H9 (cell line): ENCODE data around the gene TMEM95. TPM values are rescaled to one million over a fixed set of nuclear protein-coding genes. Genes with fewer than 3 reads are reported as not detected.

Experiments
- DNase-seq: peaks from one replicate; pipeline ENCODE4 v3.0.0-alpha.2; 2017
- H2AFZ ChIP-seq: one replicate; pipeline ENCODE4 v1.6.1; 2013; ENCODE audit warnings: mild to moderate bottlenecking, low read length, control low read depth, moderate library complexity
- H2AK5ac ChIP-seq: 2 replicates; pipeline ENCODE4 v1.6.1; 2013; ENCODE audit warnings: low read length, control low read depth, mixed read lengths; ENCODE audit not compliant: insufficient read length
- H2BK120ac ChIP-seq: one replicate; pipeline ENCODE4 v1.6.1; 2013; ENCODE audit warnings: low read depth, mild to moderate bottlenecking, low read length, control low read depth, inconsistent platforms; ENCODE audit not compliant: poor library complexity, severe bottlenecking
- H2BK12ac ChIP-seq: 2 replicates; pipeline ENCODE4 v1.6.1; 2013; ENCODE audit warnings: low read length, control low read depth, mixed read lengths, low read depth; ENCODE audit not compliant: insufficient read length
- H2BK15ac ChIP-seq: 2 replicates; pipeline ENCODE4 v1.6.1; 2013; ENCODE audit warnings: low read depth, low read length, control low read depth
- H2BK20ac ChIP-seq: one replicate; pipeline ENCODE4 v1.6.1; 2013; ENCODE audit warnings: low read depth, mild to moderate bottlenecking, low read length, control low read depth, inconsistent platforms; ENCODE audit not compliant: poor library complexity, severe bottlenecking
- H2BK5ac ChIP-seq: 2 replicates; pipeline ENCODE4 v1.6.1; 2013; ENCODE audit warnings: low read length, control low read depth, mixed read lengths; ENCODE audit not compliant: insufficient read length
- H3K14ac ChIP-seq: 2 replicates; pipeline ENCODE4 v1.6.1; 2013; ENCODE audit warnings: low read length, control low read depth; ENCODE audit not compliant: insufficient read depth
- H3K18ac ChIP-seq: 2 replicates; pipeline ENCODE4 v1.6.1; 2013; ENCODE audit warnings: low read depth, mild to moderate bottlenecking, mixed read lengths, low read length, control low read depth; ENCODE audit not compliant: insufficient read length
- H3K23ac ChIP-seq: 2 replicates; pipeline ENCODE4 v1.6.1; 2013; ENCODE audit warnings: low read length, control low read depth, mixed read lengths, low read depth; ENCODE audit not compliant: insufficient read length
- H3K23me2 ChIP-seq: 2 replicates; pipeline ENCODE4 v1.6.1; 2013; ENCODE audit warnings: low read depth, mild to moderate bottlenecking, mixed read lengths, low read length, control low read depth; ENCODE audit not compliant: insufficient read length, poor library complexity, severe bottlenecking
- H3K27ac ChIP-seq: 2 replicates; pipeline ENCODE4 v1.5.1; 2013; ENCODE audit warnings: low read length, control low read depth, mixed read lengths, low read depth; ENCODE audit not compliant: insufficient read length
- H3K27me3 ChIP-seq: 2 replicates; pipeline ENCODE4 v1.6.1; 2013; ENCODE audit warnings: low read length, control low read depth, inconsistent platforms; ENCODE audit not compliant: insufficient read depth
- H3K4ac ChIP-seq: 2 replicates; pipeline ENCODE4 v1.6.1; 2013; ENCODE audit warnings: low read depth, mild to moderate bottlenecking, control low read depth, inconsistent platforms, low read length, moderate library complexity
- H3K4me1 ChIP-seq: 2 replicates; pipeline ENCODE4 v1.6.1; 2013; ENCODE audit warnings: low read length, control low read depth, inconsistent platforms; ENCODE audit not compliant: insufficient read depth
- H3K4me2 ChIP-seq: 2 replicates; pipeline ENCODE4 v1.6.1; 2013; ENCODE audit warnings: low read length, control low read depth, mixed read lengths; ENCODE audit not compliant: insufficient read length, insufficient read depth
- H3K56ac ChIP-seq: 2 replicates; pipeline ENCODE4 v1.6.1; 2013; ENCODE audit warnings: low read depth, mild to moderate bottlenecking, mixed read lengths, low read length, control low read depth; ENCODE audit not compliant: insufficient read length
- H3K79me1 ChIP-seq: 2 replicates; pipeline ENCODE4 v1.6.1; 2013; ENCODE audit warnings: low read depth, mild to moderate bottlenecking, moderate library complexity, low read length, control low read depth, inconsistent platforms; ENCODE audit not compliant: insufficient read depth, poor library complexity, severe bottlenecking
- H3K79me2 ChIP-seq: 2 replicates; pipeline ENCODE4 v1.6.1; 2013; ENCODE audit warnings: low read length, control low read depth, inconsistent platforms; ENCODE audit not compliant: insufficient read depth
- H3K9ac ChIP-seq: 2 replicates; pipeline ENCODE4 v1.6.1; 2013; ENCODE audit warnings: low read length, control low read depth, mixed read lengths; ENCODE audit not compliant: insufficient read length; ENCODE audit errors: extremely low read depth
- H3K9me3 ChIP-seq: one replicate; pipeline ENCODE4 v1.6.1; 2013; ENCODE audit warnings: low read depth, low read length, inconsistent platforms; ENCODE audit not compliant: control insufficient read depth
- H3T11ph ChIP-seq: one replicate; pipeline ENCODE4 v1.6.1; 2013; ENCODE audit warnings: mild to moderate bottlenecking, low read length, control low read depth, inconsistent platforms
- H4K20me1 ChIP-seq: one replicate; pipeline ENCODE4 v1.6.1; 2013; ENCODE audit not compliant: control insufficient read depth, insufficient read length, insufficient read depth
- H4K5ac ChIP-seq: 2 replicates; pipeline ENCODE4 v1.6.1; 2013; ENCODE audit warnings: low read depth, mild to moderate bottlenecking, mixed read lengths, low read length, control low read depth; ENCODE audit not compliant: insufficient read length
- H4K8ac ChIP-seq: replicated peaks from 2 replicates; pipeline ENCODE4 v1.6.1; 2013; ENCODE audit warnings: low read length, control low read depth, mixed read lengths, low read depth; ENCODE audit not compliant: insufficient read length
- H4K91ac ChIP-seq: 2 replicates; pipeline ENCODE4 v1.6.1; 2013; ENCODE audit warnings: low read depth, mild to moderate bottlenecking, moderate library complexity, mixed read lengths, low read length, control low read depth; ENCODE audit not compliant: insufficient read length
- H3K27ac Mint-ChIP-seq, 3 experiments: 2 replicates in 2 of 3; 3 replicates in 1 of 3; pipeline ENCODE4 v1.8.0; 2020 to 2021; ENCODE audit warnings: mixed read lengths in 3 of 3, mild to moderate bottlenecking in 1 of 3, moderate library complexity in 1 of 3
- H3K27me3 Mint-ChIP-seq: 2 replicates; pipeline ENCODE4 v1.8.0; 2021; ENCODE audit warnings: low read depth, mild to moderate bottlenecking, moderate library complexity, mixed read lengths
- H3K36me3 Mint-ChIP-seq, 3 experiments: 2 replicates in 2 of 3; 3 replicates in 1 of 3; pipeline ENCODE4 v1.8.0; 2020 to 2021; ENCODE audit warnings: low read depth in 3 of 3, mixed read lengths in 3 of 3; ENCODE audit not compliant: insufficient read depth in 1 of 3
- H3K4me1 Mint-ChIP-seq, 2 experiments: 2 replicates each; pipeline ENCODE4 v1.8.0; 2020; ENCODE audit warnings: mixed read lengths in 2 of 2
- H3K4me3 Mint-ChIP-seq, 2 experiments: 2 replicates in 1 of 2; 3 replicates in 1 of 2; pipeline ENCODE4 v1.8.0; 2020 to 2021; ENCODE audit warnings: mild to moderate bottlenecking in 2 of 2, mixed read lengths in 2 of 2, moderate library complexity in 1 of 2
- H3K9me3 Mint-ChIP-seq, 2 experiments: 2 replicates in 1 of 2; 3 replicates in 1 of 2; pipeline ENCODE4 v1.8.0; 2020; ENCODE audit warnings: mild to moderate bottlenecking in 2 of 2, mixed read lengths in 2 of 2, moderate library complexity in 1 of 2
- CTCF ChIP-seq: fragments of 200-600 bp; sonication (generic); conservative IDR thresholded peaks from 3 replicates; pipeline ENCODE4 v1.8.0; 2021; ENCODE audit warnings: antibody characterized with exemption, mild to moderate bottlenecking
- WGBS: extraction: QIAGEN DNeasy Blood & Tissue Kit; methylation state at CpG from one replicate; pipeline ENCODE4 v1.1.7; 2013; ENCODE audit warnings: missing lambda C conversion rate, low lambda C conversion rate, mixed read lengths; ENCODE audit not compliant: insufficient read length; ENCODE audit errors: extremely low coverage; 5-methylcytosine and 5-hydroxymethylcytosine counted together
- total RNA-seq: library from RNA; stranded (reverse); gene quantifications from 2 replicates; pipeline ENCODE4 v1.2.1, GENCODE V29; 2021

Gene TMEM95
- total RNA-seq, 1 experiment from 2014 or later: not detected

- no peaks in the 10 kb centered on the region for H3K79me2 ChIP-seq
These were observed 11.7 kb upstream of the TMEM95 start for GRCh38 chr17:7343250-7343649.

More at GRCh38 chr17:7343250-7343649, 11.7 kb upstream of the TMEM95 start:
- Histone ChIP-seq H2AK5ac (no peak overlapping the region), H3K27me3 (no peaks in the 10 kb centered on the region), H3K14ac (no peak overlapping the region), H3K27ac (no peak overlapping the region), H4K5ac (no peak overlapping the region), H2BK15ac (no peak overlapping the region), H3K23ac (no peak overlapping the region), H3K4me1 (no peaks in the 10 kb centered on the region), H2BK120ac (no peak overlapping the region), H3K56ac (no peak overlapping the region), H3K4ac (no peak overlapping the region), H4K8ac (no peak overlapping the region), H3K18ac (no peak overlapping the region), H2BK12ac (no peak overlapping the region), H3K9ac (no peak overlapping the region), H2BK5ac (no peak overlapping the region), H3K4me2 (no peak overlapping the region), H3K79me1 (no peaks in the 10 kb centered on the region), H2BK20ac (no peak overlapping the region), H2AFZ (no peak overlapping the region), H3K9me3 (no peaks in the 10 kb centered on the region), H3T11ph (no peak overlapping the region), H4K20me1 (no peaks in the 10 kb centered on the region), H3K23me2 (no peaks in the 10 kb centered on the region), H4K91ac (no peak overlapping the region)
- H3K4me1 Mint-ChIP-seq: no peaks in the 10 kb centered on the region
- no peak for TF ChIP-seq CTCF
- no CpG with 5 or more reads among the region's 15 CpGs for WGBS
- no peaks in the 10 kb centered on the region for H3K9me3 Mint-ChIP-seq
- peak overlapping the region in 1 of 2 experiments; percentile 28; a peak in 1 of 5 replicates for H3K4me3 Mint-ChIP-seq
- peak overlapping the region in 2 of 3 experiments; percentile 15 to 38; a peak in 2 of 7 replicates for H3K27ac Mint-ChIP-seq
- H3K36me3 Mint-ChIP-seq: peaks cover 0 to 2% (median 0%) of the 10 kb centered on the region in 3 experiments; a peak in 2 of 7 replicates
- DNase-seq: no peak
- no peaks in the 10 kb centered on the region; the same call in 1 of the 2 replicates for H3K27me3 Mint-ChIP-seq
